Measurements from ENCODE around the gene DRD2. TPM values are rescaled to one million over a fixed set of nuclear protein-coding genes. Genes with fewer than 3 reads are reported as not detected.

Gene DRD2
- total and polyA plus RNA-seq, 2 donors (not counting 3 experiments of a cell fraction or from before 2014, with no cell fraction given) = not detected

- dilution Hi-C loops (cut with MboI; ENCODE audit: extremely low pct_ligation_motif_present, low sequenced_read_pairs) = no loop called here
- H3K36me3 ChIP-seq (ENCODE audit: control insufficient read depth in 2 of 2, extremely low read depth in 1 of 2, insufficient read depth in 2 of 2, low read length in 2 of 2) = no peaks in the 10 kb centered on the region
- H3K79me2 ChIP-seq (ENCODE audit: control insufficient read depth, insufficient read depth, low read length) = no peaks in the 10 kb centered on the region
- FAIRE-seq (no peak), DNase-seq (ENCODE audit: low read depth, low spot score) (no peak)
- H3K4me3 ChIP-seq (replicated peaks in 1 of 3; ENCODE audit: insufficient read depth in 1 of 3, low read depth in 1 of 3, low read length in 3 of 3) = no peak overlapping the region
- H4K20me1 ChIP-seq (replicated peaks; ENCODE audit: control insufficient read depth, extremely low read depth, insufficient read depth, low read length) = no peaks in the 10 kb centered on the region
- ChIA-PET CTCF (no interaction called here), POLR2A (interaction anchor here (0.6 kb wide), 1 partner anchor 810 kb away, joined by 3 read pairs; no protein-coding TSS in a partner anchor)
- no peak overlapping the region for H3K27ac ChIP-seq (ENCODE audit: insufficient read depth, low read depth, low read length)
- H3K27me3 ChIP-seq (ENCODE audit: control insufficient read depth in 2 of 2, insufficient read depth in 2 of 2, low read length in 2 of 2) = no peaks in the 10 kb centered on the region
- no peaks in the 10 kb centered on the region for H3K9me1 ChIP-seq (replicated peaks; ENCODE audit: control insufficient read depth, extremely low read depth, insufficient read depth, low read length)
- BruUV-seq (replicated peaks) = no TSS peak
- H3K9ac ChIP-seq (replicated peaks; ENCODE audit: extremely low read depth, insufficient read depth, low read length) = no peak overlapping the region
- no peaks in the 10 kb centered on the region for H3K4me1 ChIP-seq (ENCODE audit: control insufficient read depth, extremely low read depth, insufficient read depth, low read length)
- TF ChIP-seq EZH2 (IDR thresholded peaks at IDR 0.05; ENCODE audit: borderline replicate concordance, low read depth, low read length, severe bottlenecking) = no peak
- TF ChIP-seq FOS (IDR thresholded peaks at IDR 0.05; ENCODE audit: borderline replicate concordance, insufficient read depth, low read length) = no peak
- no peak for TF ChIP-seq CTCF (IDR thresholded peaks at IDR 0.05; ENCODE audit: extremely low read depth in 1 of 2, insufficient read depth in 1 of 2, low read depth in 1 of 2, low read length in 2 of 2)
- TF ChIP-seq MAX (IDR thresholded peaks at IDR 0.05; ENCODE audit: insufficient read depth, insufficient read length) = no peak
- TF ChIP-seq POLR2A (IDR thresholded peaks at IDR 0.05; ENCODE audit: low read depth, low read length) = no peak
- TF ChIP-seq GATA2 (IDR thresholded peaks at IDR 0.05; ENCODE audit: insufficient read depth, insufficient read length, low read depth, low read length) = no peak
- no peak for TF ChIP-seq POLR2AphosphoS5 (IDR thresholded peaks at IDR 0.05; ENCODE audit: insufficient read depth, low read depth, low read length)
- intact Hi-C loops (cut with micrococcal nuclease) = no loop called here
- no peaks in the 10 kb centered on the region for H3K9me3 ChIP-seq (replicated peaks; ENCODE audit: control insufficient read depth, insufficient read depth, low read length)
- H3K4me2 ChIP-seq (ENCODE audit: insufficient read depth, low read length) = no peak overlapping the region
- no peak overlapping the region for H2AFZ ChIP-seq (ENCODE audit: low read depth, low read length)
Measured at GRCh38 chr11:113408887-113409286, 66.3 kb downstream of the DRD2 start.

Measured in endothelial cell of umbilical vein (primary cell).